ENCODE results near the gene FAM240A.
A peak's percentile ranks its signal among the peaks of the same experiment; 100 is the strongest.
"Not testable (repeated sequence)": the region's sequence is repeated elsewhere in the genome, so short reads cannot be mapped to it uniquely, and the experiment has no call there.

The FAM240A gene

DNA sequence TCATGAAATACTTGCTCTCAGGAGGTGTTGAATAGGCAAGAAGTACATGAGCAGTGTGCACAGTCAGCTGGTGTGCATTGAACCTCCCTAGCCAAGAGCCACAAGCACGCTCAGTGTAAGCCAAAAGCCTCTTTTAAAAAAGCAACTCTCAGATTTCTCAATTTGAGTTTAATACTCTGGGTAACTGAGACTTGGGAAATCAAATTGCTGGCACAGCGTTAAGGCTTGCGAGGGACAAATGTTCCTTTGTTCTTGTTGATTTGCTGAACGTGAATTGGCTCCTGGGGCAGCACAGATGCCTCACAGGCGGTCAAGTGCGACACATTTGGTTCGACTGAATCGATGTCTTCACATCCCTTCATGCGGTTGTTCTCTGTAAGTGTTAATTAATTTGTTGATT is at the start of gene FAM240A:
Gene FAM240A, plus strand, starts transcription at position 202 of the 400 bp plus-strand sequence. Its CDS starts 159 bp downstream, at position 361.
- no peak for DNase-seq

DNA sequence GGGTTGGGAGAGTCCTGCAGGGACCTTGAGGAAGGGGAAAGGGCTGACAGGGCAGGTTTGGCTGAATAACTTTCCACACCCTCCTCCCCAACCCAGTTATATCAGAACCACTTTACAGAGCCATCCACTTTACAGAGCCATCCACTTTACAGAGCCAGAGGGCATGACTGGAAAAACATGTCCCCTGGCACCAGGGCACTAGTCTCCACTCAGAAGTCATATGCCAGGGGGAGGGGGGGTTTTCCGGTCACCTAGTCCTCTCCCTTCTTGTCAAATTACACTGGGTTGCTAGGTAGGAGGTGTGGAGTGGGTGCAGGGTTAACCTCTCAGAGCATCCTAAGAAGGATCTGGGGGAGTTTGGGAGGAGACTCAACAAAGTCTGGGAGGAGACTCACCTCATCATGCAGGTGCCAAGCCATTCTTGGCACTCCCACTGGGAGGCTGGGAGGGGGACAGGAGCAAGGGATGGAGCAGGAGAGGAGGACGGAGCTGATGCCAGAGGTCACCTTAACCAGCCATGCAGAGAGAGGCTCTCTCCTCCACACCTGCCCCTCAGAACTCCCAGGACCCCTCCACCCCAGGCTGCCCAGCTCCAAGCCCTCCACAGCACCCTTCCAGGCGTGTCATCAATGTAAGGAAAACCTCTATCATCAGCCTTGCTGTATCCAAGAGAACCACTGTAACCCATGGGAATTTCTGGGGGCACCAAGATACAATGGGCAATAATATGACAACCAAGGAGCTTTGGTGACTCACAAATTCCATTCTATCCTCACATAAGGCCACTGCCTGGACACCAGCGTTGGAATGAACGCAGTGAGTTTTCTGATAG is 47.9 kb upstream of the FAM240A start:
- DNase-seq = no peak

DNA sequence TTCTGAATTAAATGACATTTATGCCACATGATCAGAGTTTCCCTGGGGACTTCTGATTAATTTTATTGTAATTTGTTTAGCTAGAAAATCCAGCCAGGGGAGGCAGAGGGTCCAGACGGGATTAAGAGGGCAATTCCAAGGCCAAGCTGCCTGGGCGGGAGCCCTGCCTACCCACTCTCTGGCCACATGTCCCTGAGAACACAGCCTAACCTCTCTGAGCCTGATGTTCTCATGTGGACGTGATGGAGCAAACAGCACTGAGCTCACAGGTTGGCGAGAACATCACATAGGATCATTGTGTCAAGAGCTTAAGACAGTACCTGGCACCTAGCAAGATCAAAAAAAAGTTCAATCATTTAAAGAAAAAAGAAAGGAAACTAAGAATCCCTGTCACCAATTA is 47.2 kb upstream of the FAM240A start:
- DNase-seq = no peak

DNA sequence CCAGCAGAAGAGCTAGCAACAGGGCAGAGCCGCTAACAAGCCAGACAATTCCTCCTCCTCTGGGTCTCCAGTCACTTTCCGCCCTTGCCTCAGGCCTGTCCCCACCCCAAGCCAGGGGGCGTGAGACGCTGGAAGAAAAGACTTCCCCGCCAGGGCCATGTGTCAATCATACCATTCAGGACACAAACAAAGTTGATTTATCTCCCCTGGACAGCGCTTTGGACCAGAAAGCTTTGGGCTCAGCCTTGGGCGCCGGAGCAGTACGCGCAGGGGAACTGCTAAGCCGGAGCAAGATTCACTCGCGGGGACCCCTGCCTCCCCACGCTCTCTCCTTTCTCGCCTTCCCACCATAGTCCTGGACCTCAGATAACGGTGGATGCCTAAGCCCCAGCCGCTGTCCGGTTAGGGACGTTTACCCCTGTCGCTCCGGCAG is 46.7 kb upstream of the FAM240A start:
- no peak for DNase-seq

DNA sequence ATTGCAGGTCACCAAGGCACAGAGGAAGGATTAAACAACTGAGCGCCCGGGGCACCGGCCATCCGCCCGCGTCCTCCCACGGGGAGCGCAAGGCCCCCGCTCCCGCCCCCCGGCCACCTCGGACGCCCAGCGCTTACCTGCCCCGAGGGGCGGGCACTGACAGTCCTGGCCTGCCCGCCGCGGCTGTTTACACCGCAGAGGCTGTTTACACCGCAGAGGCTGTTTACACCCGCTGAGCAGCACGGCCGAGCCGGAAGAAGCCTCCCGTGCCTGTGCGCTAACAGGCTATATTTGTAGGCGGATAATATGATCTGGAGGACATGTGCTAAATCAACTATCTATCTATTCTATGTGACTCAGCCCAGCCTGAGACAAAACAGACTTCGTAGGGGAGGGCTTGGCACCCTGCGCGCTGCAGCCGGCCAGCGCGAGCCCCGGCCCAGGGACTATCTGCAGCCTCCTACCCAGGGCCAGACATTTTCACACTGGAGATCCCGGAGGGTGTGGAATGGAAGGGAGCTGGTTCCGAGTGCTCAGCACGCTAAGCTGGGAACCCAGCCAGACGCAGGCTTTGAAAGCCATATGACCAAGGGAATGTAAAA is 46.2 kb upstream of the FAM240A start, which contains the start of gene LRRC2:
Gene LRRC2, minus strand, starts transcription at position 263 of the 602 bp plus-strand sequence. CDS start 14,711 bp downstream, outside the sequence.
- DNase-seq = peak in 1 of 2 donors; percentile 20

DNA sequence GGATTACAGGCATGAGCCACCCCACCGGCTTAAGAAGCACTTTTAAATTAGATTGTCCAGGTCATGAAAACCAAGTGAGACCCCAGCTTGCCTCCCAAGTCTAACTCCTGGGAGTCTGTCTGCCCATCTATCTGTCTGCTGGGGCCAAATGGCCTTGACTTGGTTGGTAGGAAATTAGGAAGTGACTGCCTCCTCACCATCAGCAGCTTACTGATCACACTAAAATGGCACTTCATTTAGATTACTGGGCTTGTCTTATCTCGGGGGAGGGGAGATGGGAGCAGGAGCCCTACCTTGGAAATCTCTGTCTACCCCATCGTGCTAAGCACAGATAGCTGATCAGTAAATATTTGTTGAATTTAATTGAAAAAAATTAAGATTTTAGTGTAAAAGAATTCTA is 40.6 kb upstream of the FAM240A start:
- no peak for DNase-seq

DNA sequence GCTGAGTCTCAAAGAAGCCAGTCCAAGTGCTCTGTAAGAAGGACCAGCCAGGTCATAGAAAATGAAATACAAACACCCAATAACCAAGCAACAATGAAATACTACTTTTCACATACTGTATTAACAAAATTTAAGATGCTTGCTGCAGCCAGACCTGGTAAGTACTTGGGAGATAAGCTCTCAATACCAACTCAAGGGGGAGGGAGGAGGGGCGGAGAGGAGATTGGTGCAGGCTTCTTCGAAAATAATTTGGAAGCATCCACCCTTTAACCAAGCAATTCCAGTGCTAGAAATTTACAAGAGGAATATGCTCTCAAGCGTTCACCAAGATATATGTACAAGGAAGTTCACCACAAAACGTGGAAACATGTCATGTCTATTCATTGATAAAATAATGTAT is 38.6 kb upstream of the FAM240A start:
- no peak for DNase-seq

DNA sequence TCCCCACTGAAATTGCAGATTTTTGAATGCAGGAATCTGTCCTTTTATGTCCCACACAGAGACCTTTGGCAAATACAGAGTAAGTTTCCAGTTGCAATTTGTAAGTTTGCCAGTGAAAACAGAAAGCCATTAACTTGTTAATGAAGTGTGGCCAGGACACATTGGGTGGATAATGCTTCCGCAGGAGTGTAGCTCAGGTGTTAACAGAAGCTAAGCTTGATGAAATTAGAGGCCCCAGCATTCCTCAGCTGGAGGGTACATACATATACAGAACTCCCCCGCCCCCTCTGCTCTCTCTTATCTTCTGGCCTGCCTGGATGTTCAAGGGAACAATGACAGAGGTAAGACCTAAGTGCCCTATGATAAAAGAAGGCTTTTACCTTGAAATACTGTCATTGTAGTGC is 38.1 kb upstream of the FAM240A start:
- DNase-seq = no peak

DNA sequence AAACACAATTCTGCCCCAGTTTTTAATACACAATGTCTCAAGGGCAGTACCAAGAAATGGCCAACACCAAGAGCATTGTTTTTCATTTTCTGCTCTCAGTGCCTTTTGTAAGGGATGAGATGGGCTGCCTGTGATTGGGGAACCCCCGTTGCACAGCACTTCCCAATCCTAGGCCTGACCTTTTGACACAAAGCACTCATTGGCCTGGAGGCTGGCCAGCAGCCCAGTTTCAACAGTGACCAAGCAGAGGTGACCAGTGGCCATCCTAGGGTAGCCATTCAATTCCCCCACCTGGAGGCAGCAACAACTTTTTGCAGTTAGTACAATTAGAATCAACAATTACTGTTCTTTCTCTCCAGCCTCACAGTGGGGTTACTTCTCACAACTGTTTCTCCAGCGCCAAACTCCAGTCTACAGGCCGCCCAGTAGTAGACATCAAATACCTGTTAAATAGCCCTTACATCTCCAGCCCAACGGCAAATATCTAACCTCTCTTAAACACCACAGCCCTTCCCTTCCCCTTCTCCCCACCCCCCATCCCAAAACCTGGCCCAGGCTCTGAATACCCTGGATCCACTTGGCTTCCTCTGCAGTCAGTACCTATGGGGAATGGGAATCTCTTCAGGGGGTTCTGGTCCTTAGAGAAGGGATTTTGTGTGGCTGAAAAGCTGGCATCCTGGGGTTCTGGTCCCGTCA is 37.3 kb upstream of the FAM240A start:
- no peak for DNase-seq

DNA sequence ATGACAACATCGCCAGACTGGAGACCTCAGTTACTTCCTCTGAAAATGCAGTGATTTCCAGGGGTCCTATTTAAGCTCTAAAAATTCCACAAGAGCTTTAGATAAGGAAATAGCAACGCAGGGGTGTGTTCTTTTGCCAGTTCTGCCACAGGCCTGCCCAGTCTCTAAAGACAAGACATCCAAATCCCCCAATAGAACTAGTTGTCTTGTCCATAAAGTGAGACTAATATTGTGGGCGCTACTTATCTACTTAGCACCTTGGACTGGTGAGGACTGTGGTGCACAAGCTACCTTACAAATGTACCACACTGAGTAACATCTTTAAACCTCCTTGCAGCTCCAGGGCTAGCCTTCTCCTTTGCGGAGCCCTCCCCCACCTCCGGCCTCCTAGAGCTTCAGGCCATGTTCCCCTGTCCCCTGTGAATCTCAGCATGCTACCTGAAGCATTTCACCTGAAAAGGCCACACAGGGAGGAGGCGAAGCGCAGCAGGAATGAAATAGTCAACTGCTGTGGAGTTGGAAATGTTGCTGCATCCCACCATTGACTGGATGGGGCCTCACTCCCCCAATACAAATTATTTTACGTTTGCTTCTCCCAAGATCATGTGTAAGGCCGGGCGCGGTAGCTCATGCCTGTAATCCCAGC is 36.6 kb upstream of the FAM240A start:
- DNase-seq = no peak

DNA sequence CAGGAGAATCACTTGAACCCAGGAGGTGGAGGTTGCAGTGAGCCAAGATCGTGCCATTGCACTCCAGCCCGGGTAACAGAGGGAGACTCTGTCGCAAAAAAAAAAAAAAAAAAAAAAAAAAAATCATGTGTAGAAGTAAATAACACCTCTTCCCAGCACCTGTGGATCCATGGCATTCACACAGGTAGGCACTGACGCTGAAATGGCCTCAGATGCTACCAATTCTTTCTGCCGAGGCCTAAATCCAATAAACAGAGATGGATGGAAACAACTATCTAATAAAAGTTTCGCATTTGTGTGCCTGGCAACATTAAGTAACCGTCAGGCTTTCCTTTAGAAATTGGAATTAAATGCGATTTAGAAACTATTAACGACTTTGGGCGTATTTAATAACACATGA is 35.9 kb upstream of the FAM240A start:
- no peak for DNase-seq

DNA sequence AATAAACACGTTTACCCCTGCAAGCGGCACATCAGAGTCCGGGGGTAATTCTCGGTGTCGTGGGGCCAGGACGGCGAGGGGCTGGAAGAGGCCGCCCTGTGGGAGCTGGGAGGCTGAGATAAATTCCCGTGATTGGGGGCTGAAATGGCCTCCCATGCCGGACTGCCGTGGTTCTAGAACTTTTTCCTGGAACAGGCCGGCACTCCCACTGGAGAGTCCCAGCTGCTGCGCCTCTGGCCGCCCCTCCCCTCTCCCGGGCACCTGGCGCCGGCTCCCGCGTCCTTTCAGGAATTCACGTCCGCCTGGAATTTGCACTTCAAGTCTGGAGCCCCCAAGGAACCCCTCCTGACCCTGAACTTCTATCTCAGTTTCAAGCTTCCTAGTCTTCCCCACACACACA is 35.4 kb upstream of the FAM240A start:
- DNase-seq = no peak

DNA sequence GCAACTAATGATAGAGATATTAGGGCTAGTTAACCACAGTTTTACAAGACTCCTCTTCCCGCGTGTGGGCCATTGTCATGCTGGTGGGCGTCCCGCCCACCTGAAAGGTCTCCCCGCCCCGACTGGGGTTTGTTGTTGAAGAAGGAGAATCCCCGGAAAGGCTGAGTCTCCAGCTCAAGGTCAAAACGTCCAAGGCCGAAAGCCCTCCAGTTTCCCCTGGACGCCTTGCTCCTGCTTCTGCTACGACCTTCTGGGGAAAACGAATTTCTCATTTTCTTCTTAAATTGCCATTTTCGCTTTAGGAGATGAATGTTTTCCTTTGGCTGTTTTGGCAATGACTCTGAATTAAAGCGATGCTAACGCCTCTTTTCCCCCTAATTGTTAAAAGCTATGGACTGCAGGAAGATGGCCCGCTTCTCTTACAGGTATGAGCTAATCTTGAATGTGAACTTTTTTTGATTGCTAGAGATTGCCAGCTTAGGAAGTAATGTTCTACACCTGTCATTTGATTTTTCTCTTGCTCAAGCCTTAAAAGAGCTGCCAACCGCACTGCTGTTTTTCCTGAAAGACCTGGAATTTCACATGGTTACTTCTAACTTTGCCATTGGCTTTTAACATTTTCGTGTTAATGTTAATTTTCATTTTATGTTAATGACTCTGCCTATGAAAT is 34.6 kb upstream of the FAM240A start:
- DNase-seq = not testable (repeated sequence)

DNA sequence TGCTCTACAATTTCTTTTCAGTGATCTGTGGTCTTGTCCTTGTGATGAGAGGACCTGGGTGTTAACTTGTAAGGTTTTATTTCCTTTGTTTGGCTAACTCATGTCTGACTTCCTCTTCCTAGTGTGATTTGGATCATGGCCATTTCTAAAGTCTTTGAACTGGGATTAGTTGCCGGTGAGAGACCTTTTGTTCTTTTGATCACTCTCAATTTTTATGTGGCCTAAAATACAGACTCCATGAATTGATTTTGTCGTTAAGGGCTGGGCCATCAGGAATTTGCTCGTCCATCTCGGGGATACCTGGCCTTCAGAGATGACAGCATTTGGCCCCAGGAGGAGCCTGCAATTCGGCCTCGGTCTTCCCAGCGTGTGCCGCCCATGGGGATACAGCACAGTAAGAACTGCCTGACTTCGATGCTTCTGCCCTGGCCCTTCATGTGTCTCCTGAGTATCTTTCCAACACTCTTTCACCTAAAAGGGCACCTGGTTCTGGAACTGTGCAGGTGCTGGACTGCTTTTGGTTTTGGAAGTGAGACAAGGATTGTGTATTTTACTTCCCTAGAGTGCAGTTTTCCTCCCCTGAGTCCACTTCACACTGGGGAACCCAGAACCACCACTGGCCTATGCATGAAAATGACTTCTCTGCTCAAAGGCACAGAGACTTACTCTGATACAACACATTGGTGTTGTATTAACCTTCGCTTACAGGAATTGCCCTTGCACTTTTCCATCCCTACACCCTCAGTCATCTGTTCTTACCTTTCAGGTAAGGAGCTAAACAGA is 33.2 kb upstream of the FAM240A start:
- no peak for DNase-seq

DNA sequence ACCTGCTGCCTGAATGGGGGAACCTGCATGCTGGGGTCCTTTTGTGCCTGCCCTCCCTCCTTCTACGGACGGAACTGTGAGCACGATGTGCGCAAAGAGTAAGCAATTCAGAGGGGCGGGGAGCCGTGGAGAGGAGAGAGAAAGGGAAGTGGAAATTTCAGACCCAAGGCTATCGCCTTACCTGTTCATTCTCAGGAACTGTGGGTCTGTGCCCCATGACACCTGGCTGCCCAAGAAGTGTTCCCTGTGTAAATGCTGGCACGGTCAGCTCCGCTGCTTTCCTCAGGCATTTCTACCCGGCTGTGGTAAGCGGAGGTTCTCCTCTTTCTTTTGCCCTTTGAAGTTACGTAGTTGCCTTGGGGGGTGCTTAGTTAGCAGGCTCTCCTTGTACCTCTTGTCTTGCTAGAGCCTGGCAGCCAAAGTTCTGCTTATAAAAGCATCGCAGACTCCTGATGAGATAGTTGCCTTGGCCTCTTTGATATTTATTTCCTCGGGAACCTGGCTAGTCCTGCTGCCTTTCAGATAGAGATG is 32.5 kb upstream of the FAM240A start:
- no peak for DNase-seq

DNA sequence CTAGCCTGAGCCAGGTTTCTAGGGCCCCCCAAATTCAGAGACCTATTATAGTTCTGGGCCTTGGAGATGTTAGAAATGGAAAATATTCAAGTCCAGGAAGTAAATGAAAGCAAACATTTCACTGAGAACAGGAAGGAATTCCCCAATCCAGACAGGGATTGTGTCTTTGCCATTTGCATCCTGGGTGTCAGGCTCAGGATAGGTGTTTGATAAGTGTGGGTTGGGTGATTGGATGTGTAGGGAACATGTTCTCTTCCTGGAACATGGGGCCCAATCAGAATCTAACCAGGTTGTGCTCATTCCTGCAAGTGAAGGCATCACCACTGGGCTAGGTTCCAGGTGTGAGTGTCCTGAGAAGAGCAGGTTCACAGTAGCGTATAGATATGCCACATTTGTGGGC is 31.6 kb upstream of the FAM240A start:
- DNase-seq = no peak

DNA sequence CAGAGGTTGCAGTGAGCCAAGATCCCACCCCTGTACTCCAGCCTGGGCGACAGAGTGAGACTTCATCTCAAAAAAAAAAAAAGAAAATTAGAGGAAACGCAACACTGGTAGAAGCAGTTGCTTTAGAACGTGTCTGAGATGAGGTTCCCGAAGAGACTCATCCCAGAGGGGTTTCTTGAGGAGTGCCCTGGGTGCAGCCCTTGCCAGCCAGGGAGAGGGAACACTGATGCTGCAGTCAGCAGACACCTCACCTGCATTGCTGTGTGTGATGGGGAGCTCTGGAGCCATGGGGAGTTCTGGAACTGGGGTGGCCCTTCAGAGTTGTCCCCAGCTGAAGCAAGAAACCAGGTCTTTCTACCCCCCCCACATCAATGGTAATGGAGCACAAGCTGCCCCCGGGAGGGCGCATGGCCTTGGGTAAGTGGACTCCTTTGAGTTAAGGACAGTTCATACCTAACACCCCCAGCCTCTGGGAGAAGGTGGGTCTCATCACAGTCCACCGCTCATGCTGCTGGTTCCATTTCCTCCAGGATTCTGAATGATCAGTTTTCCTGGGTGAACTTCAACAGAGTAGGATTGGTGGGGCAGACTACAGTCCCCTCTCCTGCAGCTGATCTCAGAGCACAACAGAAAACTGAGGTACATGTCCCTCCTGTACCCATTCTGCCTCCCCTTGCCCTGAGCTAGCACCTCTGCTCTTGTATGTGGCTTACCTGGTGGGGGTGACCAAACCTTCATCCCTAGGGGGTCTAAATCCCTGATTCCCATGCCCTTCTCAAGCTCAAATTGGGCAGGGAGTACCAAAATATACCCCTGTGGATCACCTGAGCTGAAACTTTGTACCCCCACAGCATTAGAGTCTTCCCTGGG is 27.5 kb upstream of the FAM240A start:
- DNase-seq = no peak

DNA sequence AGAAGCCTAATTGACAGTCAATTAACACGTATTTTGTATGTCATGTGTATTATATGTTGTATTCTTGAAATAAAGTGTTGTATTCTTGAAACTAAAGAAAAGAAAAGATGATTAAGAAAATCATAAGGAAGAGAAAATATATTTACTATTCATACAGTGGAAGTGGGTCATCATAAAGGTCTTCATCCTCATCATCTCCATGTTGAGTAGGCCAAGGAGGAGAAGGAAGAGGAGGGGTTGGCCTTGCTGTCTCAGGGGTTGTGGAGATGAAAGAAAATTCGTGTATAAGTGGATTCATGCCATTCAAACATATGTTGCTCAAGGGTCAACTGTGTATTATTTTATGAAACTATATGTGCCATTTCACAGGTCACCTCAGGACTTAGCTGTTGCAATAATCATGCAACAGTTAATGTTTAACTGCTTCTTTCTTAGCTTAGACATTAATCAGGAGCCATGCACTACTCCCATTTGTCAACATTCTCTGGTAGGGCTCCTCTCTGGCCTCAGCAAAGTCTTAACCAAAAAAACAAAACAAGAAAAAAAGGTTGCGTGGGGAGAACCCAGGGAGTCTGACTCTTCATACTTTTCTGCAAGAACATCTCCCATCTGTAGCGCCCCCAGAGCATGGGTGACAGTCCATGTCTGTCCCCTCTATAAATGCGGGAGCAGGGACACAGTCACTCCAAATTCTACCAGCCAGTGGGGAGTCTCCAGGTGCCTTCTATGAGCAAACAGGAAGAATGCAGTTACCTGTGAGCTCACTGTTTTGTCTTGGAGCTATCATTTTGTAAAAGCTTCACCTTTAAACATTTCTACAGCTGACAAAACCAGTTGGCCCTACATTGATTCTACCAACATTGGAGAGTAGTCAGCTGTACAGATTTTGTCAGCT is 26.3 kb upstream of the FAM240A start:
- no peak for DNase-seq

DNA sequence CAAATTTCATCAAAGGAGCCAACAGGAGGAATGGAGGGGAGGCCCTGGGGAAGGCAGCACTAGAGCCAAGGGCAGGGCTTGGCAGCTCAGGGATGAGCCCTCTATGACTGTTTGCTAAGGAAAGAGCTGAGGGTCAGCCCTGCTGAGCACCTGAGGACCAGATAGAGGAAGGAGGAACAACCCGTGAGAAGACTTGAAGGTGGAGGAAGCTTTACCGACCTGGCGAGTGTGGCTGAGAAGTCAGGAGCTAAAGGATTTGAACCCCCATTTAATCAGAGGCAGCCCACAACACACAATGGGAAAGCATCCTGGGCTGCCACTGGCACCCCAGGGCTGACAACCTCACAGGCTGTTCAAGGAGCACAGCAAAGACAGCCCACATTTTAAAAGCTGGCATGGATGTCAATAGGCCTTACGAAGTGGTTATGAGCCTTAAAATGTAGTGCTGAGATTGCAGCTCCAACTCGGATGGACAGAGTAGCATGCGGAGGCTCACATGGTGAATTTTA is 25.5 kb upstream of the FAM240A start:
- no peak for DNase-seq
